HEK293T (cell line): ENCODE measurements around the gene ALOX15.

Experiments used
- FOXM1 ChIP-seq: fragments of 450-650 bp; IDR thresholded peaks from 2 replicates; pipeline ENCODE4 v1.6.1; 2017; ENCODE audit warnings: mild to moderate bottlenecking, borderline replicate concordance
- HDGF ChIP-seq: fragments of 450-650 bp; IDR thresholded peaks from 2 replicates; pipeline ENCODE4 v1.6.1; 2017; ENCODE audit warnings: antibody characterized with exemption, borderline replicate concordance
- L3MBTL2 ChIP-seq: fragments of 450-650 bp; conservative IDR thresholded peaks from 2 replicates; pipeline ENCODE4 v1.6.1; 2016; ENCODE audit warnings: mild to moderate bottlenecking
- LEF1 ChIP-seq: fragments of 450-650 bp; IDR thresholded peaks from 2 replicates; pipeline ENCODE4 v1.6.1; 2017; ENCODE audit warnings: mild to moderate bottlenecking, borderline replicate concordance
- NFRKB ChIP-seq: fragments of 450-650 bp; IDR thresholded peaks from 2 replicates; pipeline ENCODE4 v1.6.1; 2016; ENCODE audit warnings: mild to moderate bottlenecking, moderate library complexity
- PKNOX1 ChIP-seq: fragments of 450-650 bp; IDR thresholded peaks from 2 replicates; pipeline ENCODE4 v1.6.1; 2016
- SP1 ChIP-seq: fragments of 450-650 bp; IDR thresholded peaks from 2 replicates; pipeline ENCODE4 v1.6.1; 2017
- SUZ12 ChIP-seq: fragments of 450-650 bp; IDR thresholded peaks from 2 replicates; pipeline ENCODE4 v1.6.1; 2016; ENCODE audit warnings: mild to moderate bottlenecking
- ZNF384 ChIP-seq: fragments of 450-650 bp; IDR thresholded peaks from 2 replicates; pipeline ENCODE4 v1.6.1; 2016

GRCh38 chr17:4610162-4610561 lies 31.3 kb downstream of the ALOX15 start:
- TF ChIP-seq NFRKB: no peak
- no peak for TF ChIP-seq SP1
- TF ChIP-seq FOXM1: no peak
- TF ChIP-seq HDGF: no peak
- no peak for TF ChIP-seq SUZ12
- no peak for TF ChIP-seq L3MBTL2
- TF ChIP-seq PKNOX1: no peak
- no peak for TF ChIP-seq ZNF384
- no peak for TF ChIP-seq LEF1
